ENCODE data around the gene SPA17.

GRCh38 chr11:124642628-124643027 lies 31.1 kb upstream of the SPA17 start:
- TF ChIP-seq CTCF (IDR thresholded peaks at IDR 0.05) (no peak), POLR2A (IDR thresholded peaks at IDR 0.05) (no peak)
